ENCODE results near the gene CEACAM18. TPM values are rescaled to one million over a fixed set of nuclear protein-coding genes. Genes with fewer than 3 reads are reported as not detected.

Gene CEACAM18
- total RNA-seq, 1 donor from 2014 or later = not detected

- no peak for DNase-seq
- ATAC-seq = peak; percentile 42
- intact Hi-C loops (cut with micrococcal nuclease) = no loop called here
Measured at GRCh38 chr19:51514866-51515481, 36.6 kb downstream of the CEACAM18 start.

GRCh38 chr19:51520728-51521127 lies 42.4 kb downstream of the CEACAM18 start:
- ATAC-seq = no peak
- intact Hi-C loops (cut with micrococcal nuclease) = no loop called here

GRCh38 chr19:51521357-51521756 lies 43.0 kb downstream of the CEACAM18 start:
- ATAC-seq (no peak), DNase-seq (no peak)
- intact Hi-C loops (cut with micrococcal nuclease) = no loop called here

More at GRCh38 chr19:51520728-51521127, 42.4 kb downstream of the CEACAM18 start:
- DNase-seq = no peak

DNA sequence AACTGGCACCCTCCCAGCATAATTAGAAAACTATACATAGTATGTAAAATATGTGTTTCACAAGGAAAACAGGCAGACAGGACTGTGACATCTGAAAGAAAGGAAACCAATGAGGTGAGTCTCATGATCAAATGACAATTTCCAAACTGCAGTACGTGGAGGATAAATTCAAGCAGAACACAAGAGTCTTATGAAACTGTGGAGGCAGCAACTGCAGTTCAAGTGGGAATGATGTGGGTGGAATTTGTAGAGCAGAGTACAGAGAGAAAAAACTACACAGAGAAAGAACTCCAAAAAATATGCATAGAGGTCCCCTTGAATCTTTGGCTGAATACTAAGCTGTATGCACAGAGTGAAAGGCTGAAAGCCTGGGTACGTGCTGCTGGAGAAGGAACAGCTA lies 43.4 kb downstream of the CEACAM18 start:
- intact Hi-C loops (cut with micrococcal nuclease) = no loop called here
- DNase-seq (no peak), ATAC-seq (no peak)

DNA sequence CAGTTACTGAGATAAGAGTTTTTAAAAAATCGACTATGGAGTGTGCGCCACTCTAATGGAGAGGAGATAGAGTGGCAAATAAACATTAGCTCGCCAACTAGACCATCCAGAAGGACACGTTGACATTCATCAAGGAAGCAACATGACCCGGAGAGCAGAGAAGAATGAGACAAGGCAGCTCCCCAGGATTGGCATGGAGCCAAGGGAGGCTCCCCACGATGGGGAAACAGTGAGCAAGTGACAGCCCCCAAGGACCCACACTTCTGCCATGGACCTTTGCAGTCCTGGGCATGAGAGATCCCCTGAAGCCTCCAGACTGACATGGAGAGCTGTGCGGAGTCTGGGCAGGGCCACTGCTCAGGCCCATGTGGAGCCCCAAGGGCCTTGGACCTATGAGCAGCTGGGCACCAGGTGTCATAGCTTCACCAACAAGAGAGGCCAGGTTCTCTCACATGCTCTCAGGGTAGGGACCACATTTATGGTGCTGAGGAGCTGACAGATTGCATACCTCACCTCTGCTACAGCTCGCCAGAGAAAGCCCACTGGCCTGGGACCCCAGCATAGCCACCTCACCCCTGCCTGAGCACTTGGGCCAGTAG lies 46.4 kb downstream of the CEACAM18 start:
- intact Hi-C loops (cut with micrococcal nuclease) = no loop called here
- ATAC-seq (no peak), DNase-seq (no peak)

GRCh38 chr19:51525651-51526050 lies 47.3 kb downstream of the CEACAM18 start:
- DNase-seq (no peak), ATAC-seq (no peak)
- intact Hi-C loops (cut with micrococcal nuclease) = no loop called here

- intact Hi-C loops (cut with micrococcal nuclease) = no loop called here
- ATAC-seq (no peak), DNase-seq (no peak)
Measured at GRCh38 chr19:51529301-51529700, 51.0 kb downstream of the CEACAM18 start.

DNA sequence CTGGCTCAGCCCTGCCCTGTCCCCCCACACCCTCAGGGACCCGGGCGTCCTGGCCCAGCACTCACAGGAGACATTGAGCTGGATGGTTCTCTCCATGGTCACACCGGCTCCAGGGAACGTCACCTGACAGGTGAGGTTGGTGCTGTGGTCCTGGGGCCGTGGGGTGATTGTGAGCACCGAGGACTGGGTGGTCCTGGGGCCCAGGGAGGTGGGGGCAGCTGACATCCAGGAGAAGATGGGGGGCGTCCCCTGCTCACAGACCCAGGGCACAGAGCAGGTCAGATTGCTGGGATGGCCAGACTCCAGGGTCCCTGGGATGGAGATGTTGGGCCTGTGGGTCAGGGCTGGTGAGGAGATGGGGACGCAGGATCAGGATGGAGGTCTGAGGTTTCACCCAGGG lies 52.3 kb downstream of the CEACAM18 start:
- no peak for DNase-seq
- intact Hi-C loops (cut with micrococcal nuclease) = no loop called here
- no peak for ATAC-seq

DNA sequence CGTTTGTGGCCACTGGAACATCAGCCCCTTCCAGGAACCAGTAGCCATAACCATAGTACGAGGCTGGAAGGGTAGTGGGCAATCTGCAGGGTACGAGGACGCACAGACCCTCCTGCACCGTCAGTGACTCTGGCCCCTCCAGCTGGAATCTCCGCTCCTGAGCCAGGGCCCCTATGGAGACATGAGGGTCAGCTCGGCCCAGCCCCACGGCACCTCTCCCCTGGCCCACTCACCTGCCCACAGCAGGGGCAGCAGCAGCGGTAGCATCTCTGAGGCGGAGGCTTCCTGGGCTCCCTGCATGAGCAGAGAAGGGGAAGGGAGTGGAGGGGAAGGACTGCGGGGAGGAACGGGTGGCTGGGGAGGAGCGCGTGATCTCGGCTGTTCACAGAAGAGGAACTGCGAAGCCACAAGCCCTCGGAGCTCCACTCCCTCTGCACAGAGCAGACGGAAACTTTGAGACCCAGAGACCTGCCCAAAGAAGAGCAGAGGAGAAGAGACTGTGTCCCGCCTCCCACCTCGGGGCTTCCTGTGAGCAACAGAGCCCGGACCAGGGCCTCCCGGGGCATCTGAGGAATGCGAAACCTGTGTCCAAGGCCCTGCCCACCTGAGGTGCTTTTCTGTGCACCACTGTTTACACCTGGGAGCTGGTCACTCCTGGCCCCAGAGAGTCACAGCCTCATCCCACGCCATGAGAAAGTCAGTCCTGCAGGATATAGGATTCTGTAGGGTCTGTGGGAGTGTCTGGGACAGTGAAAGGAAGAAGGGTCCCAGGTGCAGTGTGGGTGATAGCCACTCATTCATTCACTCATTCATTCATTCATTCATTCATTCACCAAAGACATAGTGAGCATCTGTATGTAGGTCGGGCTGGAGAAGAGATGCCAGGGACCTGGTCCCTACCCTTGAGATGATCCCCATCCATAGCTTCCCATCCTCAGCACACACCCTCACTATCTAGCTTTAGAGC lies 53.3 kb downstream of the CEACAM18 start, which contains the start of gene SIGLEC6:
Gene SIGLEC6, minus strand, starts transcription at position 322 of the 967 bp plus-strand sequence. Its CDS starts 22 bp downstream, at position 300.
- intact Hi-C loops (cut with micrococcal nuclease) = no loop called here
- peak; percentile 63 for ATAC-seq
- peak; percentile 60 for DNase-seq

DNA sequence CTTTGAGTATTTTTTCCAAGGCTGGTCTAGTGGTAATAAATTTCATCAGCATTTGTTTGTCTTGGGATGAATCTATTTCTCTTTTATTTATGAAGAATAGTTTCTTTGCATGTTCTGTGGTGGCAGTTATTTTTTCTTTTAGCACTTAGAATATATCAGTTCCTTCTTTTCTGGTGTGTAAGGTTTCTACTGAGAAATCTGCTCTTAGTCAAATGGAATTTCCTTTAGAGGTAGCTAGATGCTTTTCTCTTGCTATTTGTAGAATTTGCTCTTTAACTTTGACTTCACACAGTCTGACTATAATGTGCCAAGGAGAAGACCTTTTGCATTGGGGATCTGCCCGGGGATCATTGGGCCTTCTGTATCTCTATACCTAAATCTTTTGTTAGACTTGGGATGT lies 57.2 kb downstream of the CEACAM18 start:
- DNase-seq = no peak
- no peak for ATAC-seq
- intact Hi-C loops (cut with micrococcal nuclease) = no loop called here

- no peak for DNase-seq
- intact Hi-C loops (cut with micrococcal nuclease) = no loop called here
- no peak for ATAC-seq
Measured at GRCh38 chr19:51539821-51540366, 61.6 kb downstream of the CEACAM18 start.

Other genes starting within 250 kb of the CEACAM18 start
- gene SIGLECL1, start 227.5 kb upstream of the CEACAM18 start, total RNA-seq = not detected
- not detected for gene IGLON5, start 166.9 kb upstream of the CEACAM18 start, total RNA-seq
- 0.77 TPM for gene VSIG10L, start 136.4 kb upstream of the CEACAM18 start, total RNA-seq
- 448 TPM for gene ETFB, start 112.2 kb upstream of the CEACAM18 start, total RNA-seq
- gene CLDND2, start 109.5 kb upstream of the CEACAM18 start, total RNA-seq = not detected
- gene NKG7, start 105.9 kb upstream of the CEACAM18 start, total RNA-seq = 0.99 TPM
- not detected for gene LIM2, start 90.6 kb upstream of the CEACAM18 start, total RNA-seq
- gene C19orf84, start 87.9 kb upstream of the CEACAM18 start, total RNA-seq = not detected
- gene SIGLEC10, start 60.9 kb upstream of the CEACAM18 start, total RNA-seq = 0.40 TPM
- gene SIGLEC8, start 20.1 kb upstream of the CEACAM18 start, total RNA-seq = 0.15 TPM
- not detected for gene SIGLEC12, start 23.3 kb downstream of the CEACAM18 start, total RNA-seq
- 0.32 TPM for gene SIGLEC6, start 53.1 kb downstream of the CEACAM18 start, total RNA-seq
- 10.7 TPM for gene ZNF175, start 92.7 kb downstream of the CEACAM18 start, total RNA-seq
- 0.84 TPM for gene SIGLEC5, start 151.9 kb downstream of the CEACAM18 start, total RNA-seq
- gene SIGLEC14, start 168.3 kb downstream of the CEACAM18 start, total RNA-seq = 0.94 TPM
- 13.9 TPM for gene SPACA6, start 214.8 kb downstream of the CEACAM18 start, total RNA-seq
- gene HAS1, start 245.5 kb downstream of the CEACAM18 start, total RNA-seq = 3.2 TPM